Gastrocnemius medialis (tissue), 4 donors: Measurements from ENCODE around the gene CCDC180.

Source experiments
- POLR2A ChIP-seq, 2 donors: fragments of 450-650 bp; IDR thresholded peaks; one replicate each; pipeline ENCODE4 v1.6.1; 2017; ENCODE audit warnings: antibody characterized with exemption in 2 of 2, mild to moderate bottlenecking in 2 of 2, moderate library complexity in 2 of 2
- TF ChIP-seq, protein P1 (sequence below), 5 experiments: fragments of 450-650 bp in 3 of 5; fragments of 200-600 bp in 2 of 5; sonication (generic) in 2 of 5; IDR thresholded peaks in 4 of 5; conservative IDR thresholded peaks in 1 of 5; 1 replicate in 4 of 5; 2 replicates in 1 of 5; pipeline ENCODE4 v1.5.1; 2016 to 2019; ENCODE audit warnings: antibody characterized with exemption in 5 of 5, mild to moderate bottlenecking in 3 of 5, moderate library complexity in 3 of 5

DNA sequence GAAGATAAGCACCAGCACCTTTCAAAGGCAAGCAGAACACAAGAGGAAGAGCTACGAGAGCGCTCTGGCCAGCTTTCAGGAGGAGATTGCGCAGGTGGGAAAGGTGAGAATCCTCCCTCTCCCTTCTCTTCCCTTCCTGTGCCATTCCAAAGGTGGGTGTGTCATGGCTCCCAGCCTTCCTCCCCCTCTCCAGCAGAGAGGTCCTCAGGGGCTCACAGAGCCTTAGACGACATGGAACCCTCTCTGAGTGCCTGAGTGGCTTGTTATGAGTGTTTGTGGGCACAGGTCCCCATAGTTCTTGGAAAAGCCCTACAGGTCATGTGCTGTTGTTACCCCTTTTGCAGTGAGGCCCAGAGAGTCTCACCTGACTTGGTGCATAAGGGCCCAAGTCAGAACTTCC, 5.8 kb downstream of the CCDC180 start:
- TF ChIP-seq, protein P1, sequence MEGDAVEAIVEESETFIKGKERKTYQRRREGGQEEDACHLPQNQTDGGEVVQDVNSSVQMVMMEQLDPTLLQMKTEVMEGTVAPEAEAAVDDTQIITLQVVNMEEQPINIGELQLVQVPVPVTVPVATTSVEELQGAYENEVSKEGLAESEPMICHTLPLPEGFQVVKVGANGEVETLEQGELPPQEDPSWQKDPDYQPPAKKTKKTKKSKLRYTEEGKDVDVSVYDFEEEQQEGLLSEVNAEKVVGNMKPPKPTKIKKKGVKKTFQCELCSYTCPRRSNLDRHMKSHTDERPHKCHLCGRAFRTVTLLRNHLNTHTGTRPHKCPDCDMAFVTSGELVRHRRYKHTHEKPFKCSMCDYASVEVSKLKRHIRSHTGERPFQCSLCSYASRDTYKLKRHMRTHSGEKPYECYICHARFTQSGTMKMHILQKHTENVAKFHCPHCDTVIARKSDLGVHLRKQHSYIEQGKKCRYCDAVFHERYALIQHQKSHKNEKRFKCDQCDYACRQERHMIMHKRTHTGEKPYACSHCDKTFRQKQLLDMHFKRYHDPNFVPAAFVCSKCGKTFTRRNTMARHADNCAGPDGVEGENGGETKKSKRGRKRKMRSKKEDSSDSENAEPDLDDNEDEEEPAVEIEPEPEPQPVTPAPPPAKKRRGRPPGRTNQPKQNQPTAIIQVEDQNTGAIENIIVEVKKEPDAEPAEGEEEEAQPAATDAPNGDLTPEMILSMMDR (IDR thresholded peaks at IDR 0.05 in 4 of 5, conservative IDR thresholded peaks at IDR 0.05 in 1 of 5) = no peak
- TF ChIP-seq POLR2A (IDR thresholded peaks at IDR 0.05) = no peak
